Muscle of back (tissue), 11 donors: Measurements from ENCODE around the gene OSGEP. TPM values are rescaled to one million over a fixed set of nuclear protein-coding genes. Genes with fewer than 3 reads are reported as not detected.
A peak's percentile ranks its signal among the peaks of the same experiment; 100 is the strongest.
"Not testable (repeated sequence)": the region's sequence is repeated elsewhere in the genome, so short reads cannot be mapped to it uniquely, and the experiment has no call there.

Experiments
- DNase-seq, 3 donors: peaks; one replicate each; pipeline versions ENCODE4 v3.0.0 to v3.0.0-alpha.2; 2013
- polyA plus RNA-seq, 10 donors: library from polyadenylated mRNA; unstranded; fragments of 120-200 nt; gene quantifications; one replicate each; pipeline ENCODE4 v1.2.1, GENCODE V29; 2013; ENCODE audit not compliant: insufficient read length in 10 of 10

Gene OSGEP
- polyA plus RNA-seq, 10 donors, result 24.8 to 50.0 (median 32.4) TPM

DNA sequence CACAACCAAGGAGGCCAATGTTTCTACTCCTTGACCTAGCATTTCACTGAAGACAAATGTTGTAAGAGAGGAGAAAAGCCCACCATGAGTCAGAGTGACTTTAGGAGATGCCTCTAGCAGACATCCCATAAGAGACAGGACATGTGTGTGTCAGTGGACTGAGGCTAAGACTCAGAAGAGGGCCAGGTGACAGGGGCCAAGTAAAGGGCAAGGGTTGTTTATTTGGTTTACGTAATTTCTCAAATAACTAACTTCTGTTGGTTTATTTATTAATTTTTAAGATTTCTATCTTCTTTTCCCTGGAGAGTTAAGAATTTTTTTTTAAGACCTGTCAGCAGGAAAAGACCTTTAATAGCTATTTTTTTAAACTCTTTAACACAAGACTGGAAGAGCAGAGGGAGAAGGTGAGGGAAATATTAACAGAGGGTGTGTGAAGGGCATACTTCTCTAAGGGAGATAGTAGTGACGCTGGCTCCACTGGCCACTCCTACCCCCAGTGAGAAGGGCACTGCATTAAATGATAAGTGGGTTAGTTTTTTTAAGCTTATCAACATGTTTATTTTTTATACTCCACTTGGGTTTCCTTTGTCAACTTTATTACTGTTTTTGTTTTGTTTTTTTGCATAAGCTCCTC lies 18.0 kb upstream of the OSGEP start:
- no peak for DNase-seq

DNA sequence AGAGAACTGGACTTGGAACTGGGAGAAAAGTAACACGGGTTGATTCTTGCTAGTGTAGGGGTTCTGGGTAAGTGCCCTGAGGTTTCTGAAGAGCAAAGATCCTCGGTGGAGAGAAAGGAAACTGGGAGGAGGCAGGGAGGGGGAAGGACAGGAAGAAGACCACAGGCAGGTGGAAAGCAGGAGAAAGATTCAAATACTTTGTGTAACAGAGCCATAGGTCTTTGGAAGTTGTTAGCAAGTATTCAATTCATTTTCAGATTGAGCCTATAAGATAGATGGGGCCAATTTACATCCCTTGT lies 15.9 kb upstream of the OSGEP start:
- DNase-seq, result no peak

DNA sequence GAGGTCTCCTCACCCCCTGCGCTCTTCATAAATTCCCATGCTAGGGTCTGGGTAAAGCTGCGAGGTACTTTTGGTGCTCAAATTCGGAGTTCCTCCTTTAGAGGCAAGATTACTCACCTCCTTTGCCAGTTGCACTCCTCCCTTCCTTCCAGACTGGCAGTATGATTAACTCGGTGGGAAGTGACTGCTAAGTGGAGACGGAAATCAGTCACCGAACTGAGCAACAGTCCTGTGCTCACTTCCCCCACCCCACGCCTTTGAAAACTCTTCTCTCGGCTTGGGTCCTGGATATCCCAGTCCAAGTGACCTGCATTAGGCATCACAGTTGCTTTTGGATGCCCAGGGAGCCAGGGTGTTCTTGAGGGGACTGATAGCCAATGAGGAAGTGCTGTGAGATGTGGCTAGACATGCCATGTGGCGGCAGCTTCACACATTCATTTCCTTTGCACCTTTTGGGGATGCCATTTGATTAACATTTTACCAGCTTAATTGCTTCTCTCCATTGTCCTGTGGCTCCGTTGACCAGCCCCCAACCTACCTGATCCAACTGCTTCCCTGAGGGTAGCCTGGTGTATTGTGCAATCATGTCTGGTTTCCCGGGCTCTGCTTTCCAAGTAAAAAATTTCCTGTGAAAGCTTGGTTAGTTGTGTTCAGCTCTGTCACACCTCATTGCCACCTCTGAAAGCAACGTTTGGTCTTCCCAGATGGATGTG lies 15.4 kb upstream of the OSGEP start:
- DNase-seq, result peak in 1 of 3 donors; percentile 40

DNA sequence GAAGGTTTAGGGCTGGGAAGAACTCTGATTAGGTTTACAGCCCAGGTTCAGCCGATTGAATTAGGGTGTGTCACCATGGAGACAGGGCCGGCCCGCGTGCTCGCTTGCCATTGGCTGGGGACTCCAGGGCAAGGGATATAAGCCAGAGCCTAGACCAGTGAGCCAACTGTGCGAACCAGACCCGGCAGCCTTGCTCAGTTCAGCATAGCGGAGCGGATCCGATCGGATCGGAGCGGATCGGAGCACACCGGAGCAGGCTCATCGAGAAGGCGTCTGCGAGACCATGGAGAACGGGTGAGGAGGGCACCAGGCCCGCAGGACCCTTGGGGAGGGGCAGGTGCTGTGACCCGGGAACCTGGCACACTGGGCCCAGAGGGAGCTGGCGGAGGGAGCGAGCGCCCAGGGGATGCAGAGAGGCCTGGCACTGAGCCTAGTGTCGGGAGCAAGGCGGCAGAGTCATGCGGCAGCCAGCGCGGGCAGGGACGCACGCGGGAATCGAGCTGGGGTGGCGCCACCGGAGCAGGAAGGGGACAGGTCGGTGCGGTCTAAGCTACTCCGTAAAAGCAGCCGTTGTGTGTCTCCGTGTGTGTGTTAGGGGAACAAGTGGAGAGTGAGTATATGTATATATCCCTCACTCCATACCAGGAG lies 14.8 kb upstream of the OSGEP start, which contains the start of gene PNP:
Gene PNP, plus strand, starts transcription at position 165 of the 648 bp plus-strand sequence. Its CDS starts 119 bp downstream, at position 284.
- DNase-seq, result peak; percentile 58 to 85 (median 66)

DNA sequence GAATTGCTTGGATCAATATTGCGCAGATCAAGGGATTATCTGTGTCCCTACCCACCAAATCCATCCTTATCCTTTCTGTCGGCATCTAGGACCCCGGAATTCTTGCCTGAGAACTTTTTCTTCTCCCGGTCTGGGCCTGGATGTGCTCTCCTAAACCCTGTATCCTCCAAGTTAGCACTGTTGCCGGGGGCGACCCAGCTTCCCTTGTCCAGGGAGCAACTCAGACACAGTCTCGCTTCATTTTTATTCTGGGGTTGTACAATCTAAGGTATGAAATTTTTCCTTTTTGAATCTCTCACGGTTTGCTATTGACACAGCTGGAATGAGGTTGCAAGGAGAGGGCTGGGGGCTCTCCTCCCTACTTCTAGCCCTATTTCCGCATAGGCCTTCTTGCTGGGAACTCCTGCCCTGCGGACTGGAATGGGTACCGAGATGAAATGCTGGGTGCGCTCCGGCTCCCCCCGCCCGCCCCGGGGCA lies 14.2 kb upstream of the OSGEP start:
- DNase-seq, result no peak

DNA sequence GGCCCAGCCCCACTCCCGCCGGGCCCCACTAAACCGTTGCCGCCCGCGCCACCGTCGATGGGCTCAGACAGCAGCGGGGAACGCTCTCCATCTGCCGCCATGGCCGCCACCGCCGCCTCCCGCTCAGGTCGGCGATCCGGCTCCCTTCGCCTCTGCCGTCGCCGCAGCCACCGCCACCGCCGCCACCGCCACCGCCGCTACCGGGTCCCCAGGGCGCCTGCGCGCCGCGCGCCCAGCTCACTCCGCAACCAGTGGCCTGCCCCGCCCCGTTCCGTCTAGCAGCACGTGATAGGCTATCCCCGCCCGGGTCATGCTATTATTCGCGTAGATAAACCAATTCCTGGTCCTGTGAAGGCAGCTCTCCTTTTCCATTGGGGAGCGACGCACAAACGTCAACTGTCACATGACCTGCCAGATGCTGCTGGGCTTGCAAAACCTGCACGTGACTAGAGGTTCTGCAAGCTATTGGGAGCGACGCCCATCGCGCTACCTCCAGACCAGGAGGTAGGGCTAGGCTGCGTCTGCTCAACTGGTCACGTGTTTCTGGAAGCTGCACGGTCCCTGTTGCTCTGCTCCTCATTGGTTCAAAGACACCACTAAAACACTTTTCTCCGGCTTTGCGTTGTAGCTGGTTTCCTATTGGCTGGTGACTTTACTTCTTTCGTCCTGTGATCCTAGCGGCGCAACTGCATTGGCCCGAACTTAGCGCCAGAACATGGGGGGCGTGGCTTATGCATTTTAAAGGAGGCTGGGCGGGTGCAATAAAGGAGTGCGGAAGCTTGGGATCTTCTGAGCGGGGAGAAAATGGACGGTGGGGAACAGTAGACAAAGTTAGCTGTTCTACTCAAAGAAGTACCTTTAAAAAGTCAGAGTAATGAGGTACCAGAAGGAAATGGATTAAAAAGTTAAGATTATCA lies 6.9 kb upstream of the OSGEP start, which contains the start of gene PIP4P1:
Gene PIP4P1, minus strand, starts transcription at position 210 of the 917 bp plus-strand sequence. Its CDS starts 109 bp downstream, at position 101.
- DNase-seq, result peak; percentile 99 to 100 (median 100)

DNA sequence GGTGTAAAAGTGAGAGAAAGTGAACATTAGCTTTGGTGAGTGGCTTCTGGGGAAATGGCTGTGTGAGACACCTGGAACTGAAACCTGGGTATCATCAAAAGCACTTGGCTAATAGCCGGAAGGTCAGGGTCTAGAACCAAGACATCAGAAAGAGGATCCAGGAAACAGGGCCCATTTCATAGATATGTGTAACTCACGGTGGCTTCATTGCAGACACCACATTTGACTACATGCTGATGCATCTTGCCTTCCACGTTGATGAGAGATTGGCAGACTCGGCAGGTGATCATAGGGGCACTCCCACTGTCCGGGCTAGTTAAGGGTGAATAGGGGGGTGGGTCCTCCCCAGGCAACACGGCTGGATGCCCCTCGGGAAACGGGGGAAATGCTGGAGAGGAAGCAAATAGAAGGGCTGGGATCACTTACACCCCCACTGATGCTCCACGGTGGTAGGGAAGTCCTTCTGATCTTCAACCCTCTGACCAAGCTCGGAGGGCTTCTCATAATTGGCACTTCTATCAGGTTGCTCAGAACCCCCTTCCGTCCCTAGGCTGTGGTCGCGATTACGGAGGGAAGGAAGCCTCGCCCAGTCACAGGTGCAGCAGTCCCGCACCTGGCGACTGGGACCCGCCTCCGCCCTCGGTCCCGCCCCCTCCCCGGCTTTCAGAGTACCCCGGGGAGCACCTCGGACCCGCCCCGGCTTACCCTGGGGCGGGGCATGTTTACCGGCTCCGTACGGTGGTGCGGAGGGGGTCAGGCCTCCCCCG lies 6.0 kb upstream of the OSGEP start:
- no peak for DNase-seq

DNA sequence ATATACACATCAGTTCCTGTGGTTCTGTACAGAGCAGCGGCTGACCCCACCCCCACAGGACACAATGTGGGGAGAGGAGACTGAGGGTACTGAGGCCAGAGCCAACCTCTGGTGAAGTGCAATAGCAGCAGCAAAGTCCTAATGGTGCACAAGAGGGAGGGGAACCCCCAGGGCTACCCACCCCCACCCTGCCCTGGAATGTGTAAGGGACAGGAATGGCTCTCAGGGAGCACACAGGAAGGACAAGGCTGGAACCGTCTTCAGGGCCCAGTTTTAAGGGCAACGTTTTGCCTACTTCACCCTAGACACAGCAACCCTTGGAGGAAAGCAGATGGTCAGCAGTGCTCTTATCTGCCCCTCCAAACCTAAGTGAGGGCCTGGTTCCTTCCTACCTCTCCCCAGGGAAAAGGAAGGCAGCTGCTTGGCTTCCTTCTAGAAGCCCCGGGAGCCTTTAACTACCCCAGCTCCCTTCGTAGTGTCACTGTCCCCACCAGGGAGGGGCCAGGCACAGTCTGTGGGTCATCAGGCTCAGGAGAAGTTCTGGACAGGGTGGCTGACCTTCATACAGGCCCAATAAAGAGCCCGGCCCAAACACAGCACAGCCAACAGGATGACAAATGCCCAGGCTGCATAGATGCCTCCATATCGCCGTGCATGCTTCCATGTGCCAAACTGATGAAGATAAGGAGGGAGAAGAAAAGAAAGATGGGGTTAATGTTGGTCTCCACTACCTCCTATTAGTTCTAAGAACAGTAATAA lies 3.6 kb upstream of the OSGEP start:
- no peak for DNase-seq

DNA sequence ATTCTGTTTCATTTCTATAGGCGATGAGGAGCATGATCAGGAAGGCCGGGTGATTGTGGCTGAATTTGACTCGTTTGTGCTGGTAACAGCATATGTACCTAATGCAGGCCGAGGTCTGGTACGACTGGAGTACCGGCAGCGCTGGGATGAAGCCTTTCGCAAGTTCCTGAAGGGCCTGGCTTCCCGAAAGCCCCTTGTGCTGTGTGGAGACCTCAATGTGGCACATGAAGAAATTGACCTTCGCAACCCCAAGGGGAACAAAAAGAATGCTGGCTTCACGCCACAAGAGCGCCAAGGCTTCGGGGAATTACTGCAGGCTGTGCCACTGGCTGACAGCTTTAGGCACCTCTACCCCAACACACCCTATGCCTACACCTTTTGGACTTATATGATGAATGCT lies 2.4 kb upstream of the OSGEP start:
- DNase-seq, result no peak

DNA sequence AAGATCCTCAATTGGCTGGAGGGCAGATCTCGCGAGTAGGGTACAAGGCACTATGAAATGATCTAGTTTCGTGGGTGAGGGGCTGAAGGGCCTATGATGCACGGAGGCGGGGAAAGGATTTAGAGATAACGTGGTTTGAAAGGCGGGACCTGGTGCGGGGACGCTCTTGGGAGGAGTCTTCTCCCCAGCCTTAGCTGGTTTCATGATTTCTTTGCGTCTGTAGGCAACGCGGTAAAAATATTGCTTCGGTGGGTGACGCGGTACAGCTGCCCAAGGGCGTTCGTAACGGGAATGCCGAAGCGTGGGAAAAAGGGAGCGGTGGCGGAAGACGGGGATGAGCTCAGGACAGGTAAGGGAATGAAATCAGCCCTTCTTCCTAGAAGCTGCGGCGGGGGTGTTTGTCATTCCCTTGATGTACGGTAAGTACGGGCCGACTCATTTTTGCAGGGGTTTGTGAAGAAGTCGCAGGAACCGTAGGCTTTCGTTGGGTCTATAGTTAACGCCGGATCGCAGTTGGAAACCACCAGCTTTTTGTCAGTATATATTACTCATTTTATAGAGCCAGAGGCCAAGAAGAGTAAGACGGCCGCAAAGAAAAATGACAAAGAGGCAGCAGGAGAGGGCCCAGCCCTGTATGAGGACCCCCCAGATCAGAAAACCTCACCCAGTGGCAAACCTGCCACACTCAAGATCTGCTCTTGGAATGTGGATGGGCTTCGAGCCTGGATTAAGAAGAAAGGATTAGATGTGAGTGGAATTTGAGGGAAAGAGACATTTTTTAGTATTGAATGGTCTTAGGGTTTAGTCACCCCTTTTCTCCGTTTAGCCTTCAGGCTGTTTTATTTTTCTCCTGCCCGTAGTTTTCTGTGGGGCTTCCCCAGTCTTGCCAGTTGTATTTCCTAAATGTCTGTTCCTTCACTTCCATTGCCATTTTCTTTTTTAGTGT lies 1.0 kb upstream of the OSGEP start:
- DNase-seq, result no peak

DNA sequence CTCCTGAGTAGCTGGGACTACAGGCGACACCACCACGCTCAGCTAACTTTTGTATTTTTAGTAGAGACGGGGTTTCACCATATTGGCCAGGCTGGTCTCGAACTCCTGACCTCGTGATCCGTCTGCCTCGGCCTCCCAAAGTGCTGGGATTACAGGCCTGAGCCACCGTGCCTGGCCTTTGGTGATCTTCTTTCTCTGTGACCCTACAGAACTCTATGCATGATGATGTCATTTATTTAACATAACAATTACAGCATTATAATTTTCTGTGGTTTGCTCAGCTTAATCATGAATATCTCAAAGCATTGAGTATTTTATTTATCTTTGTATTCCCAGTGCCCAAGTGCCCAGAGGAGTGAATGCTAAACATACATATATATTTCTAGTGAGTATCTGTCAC lies 1.8 kb downstream of the OSGEP start:
- not testable (repeated sequence) for DNase-seq

DNA sequence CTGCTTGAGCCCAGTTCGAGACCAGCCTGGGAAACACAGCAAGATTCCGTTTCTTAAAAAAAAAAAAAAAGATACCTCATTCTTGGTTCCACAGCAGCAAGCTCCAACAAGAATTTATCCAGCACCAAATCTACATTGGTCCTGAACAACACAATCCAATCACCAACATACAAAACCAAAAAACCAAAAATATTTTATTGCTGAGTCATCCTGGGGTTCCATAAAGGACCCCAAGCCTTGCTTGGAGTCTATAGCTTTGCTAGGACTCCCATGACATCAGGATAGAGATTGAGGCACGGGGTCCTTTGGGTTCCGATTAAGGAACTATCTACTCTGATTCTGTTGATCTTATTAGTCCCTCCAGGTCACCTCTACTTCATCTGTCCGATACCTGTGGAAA lies 7.7 kb downstream of the OSGEP start:
- no peak for DNase-seq

DNA sequence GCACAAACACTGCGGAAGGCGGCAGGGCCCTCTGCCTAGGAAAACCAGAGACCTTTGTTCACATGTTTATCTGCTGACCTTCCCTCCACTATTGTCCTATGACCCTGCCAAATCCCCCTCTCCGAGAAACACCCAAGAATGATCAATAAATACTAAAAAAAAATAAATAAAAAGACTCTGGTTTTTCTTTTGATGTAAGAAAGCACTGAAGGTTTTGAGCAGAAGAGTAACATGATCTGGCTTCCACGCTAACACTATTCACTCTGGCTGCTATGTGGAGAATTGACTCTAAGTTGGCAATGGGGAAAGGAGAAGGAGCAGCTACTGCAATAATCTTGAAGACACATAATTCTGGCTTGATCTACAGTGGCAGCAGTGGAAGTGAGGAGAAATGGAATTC lies 11.0 kb downstream of the OSGEP start:
- not testable (repeated sequence) for DNase-seq

DNA sequence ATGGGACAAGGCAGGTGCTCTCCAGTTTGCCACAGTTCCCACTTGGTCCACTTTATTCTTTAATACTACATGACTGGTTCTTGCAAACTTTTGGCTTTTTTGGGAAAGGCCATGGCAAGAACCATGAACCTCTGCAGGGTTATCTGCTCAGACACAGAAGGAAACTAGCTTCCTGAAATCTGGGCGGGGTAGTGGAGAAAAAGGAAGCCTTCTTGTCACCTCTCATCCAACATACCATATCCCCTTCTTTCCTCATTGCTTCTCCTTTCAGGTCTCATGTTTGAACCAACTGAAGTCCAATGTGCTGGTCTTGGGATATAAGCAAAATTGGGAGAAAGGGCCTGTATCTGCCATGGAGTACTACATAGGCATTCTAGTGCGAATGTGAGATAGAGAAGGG lies 13.2 kb downstream of the OSGEP start:
- no peak for DNase-seq

DNA sequence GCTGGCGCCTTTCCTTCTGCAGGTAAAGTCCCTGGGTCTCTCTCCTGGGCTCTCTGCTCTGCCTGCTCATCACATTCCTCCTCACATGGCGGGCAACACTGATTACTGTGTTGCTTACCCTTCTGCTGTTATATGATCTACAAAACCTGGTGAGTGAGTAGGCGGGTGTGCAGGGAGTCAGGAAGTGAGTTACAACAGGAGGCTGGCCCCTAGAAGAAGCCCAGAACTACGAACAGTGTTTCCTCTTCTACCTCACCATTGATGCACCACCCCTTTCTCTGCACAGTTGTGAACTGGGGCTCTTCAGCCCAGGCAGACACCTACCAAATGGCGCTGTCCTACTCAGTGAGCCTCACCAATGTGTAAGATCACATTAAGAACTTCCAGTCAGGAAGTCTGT lies 13.7 kb downstream of the OSGEP start:
- no peak for DNase-seq

DNA sequence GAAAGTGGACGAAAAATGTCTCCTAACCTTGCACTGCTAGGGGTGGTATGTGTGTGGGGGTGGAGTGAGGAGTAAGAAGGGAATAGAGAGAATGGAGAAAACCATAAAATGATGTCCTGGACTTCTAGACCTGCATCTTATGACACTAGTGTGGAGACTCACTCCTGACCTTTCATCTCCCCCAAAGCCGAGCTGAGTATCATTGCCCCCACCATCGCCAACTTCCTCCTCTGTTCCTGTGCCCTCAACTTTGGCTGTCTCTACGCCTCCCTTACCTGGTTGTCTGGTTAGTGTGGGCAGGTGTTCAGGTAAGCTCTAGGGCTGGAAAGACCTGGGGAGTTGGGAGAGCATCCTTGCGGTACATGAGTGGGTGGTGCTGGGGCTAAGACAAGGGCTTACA lies 14.1 kb downstream of the OSGEP start:
- DNase-seq, result no peak

DNA sequence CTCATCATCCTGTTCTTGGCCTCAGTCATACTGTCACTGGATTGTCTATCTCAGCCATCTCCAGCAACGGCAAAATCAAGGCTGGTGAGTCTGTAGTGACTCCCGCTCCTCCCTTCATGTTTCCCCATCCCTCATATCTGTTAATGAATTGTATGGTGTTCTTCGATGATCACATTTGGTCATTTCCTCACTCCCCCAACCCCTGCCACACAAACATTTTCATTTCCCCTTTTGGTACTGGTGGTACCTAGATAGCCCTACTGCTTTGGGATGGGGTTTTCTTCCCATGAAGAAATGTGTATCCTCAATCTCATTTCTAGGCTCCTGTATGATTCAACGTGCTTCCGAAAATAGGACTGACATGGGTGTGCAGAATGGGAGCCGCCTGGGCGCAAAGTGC lies 15.9 kb downstream of the OSGEP start:
- DNase-seq, result no peak

DNA sequence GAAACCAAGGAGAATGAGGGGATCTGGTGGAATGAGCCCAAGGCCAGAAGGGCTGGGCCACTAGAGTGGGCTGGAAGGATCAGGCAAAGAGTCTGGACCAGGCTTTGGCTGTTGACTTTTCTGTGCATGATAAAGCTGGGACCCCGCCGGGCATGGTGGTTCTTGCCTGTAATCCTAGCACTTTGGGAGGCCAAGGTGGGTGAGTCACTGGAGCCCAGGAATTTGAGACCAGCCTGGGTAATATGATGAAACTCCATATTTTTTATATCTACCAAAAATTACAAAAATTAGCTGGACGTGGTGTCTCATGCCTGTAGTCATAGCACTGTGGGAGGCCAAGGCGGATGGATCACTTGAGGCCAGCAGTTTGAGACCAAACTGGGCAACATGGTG lies 18.3 kb downstream of the OSGEP start:
- peak in 1 of 3 donors; percentile 32 for DNase-seq
